Measurements from ENCODE around the gene SFT2D3.

SFT2D3 gene, protein sequence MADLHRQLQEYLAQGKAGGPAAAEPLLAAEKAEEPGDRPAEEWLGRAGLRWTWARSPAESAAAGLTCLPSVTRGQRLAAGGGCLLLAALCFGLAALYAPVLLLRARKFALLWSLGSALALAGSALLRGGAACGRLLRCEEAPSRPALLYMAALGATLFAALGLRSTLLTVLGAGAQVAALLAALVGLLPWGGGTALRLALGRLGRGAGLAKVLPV

GRCh38 chr2:127701193-127701650 lies at the start of gene SFT2D3:
Gene SFT2D3 (plus strand): TSS chr2:127701497. CDS start chr2:127701529, 32 bp downstream.
- peak; percentile 77 for DNase-seq (ENCODE audit: low read depth)

GRCh38 chr2:127651971-127652550 lies 49.2 kb upstream of the SFT2D3 start:
- no peak for DNase-seq (ENCODE audit: low read depth)

GRCh38 chr2:127652786-127653357 lies 48.4 kb upstream of the SFT2D3 start:
- no peak for DNase-seq (ENCODE audit: low read depth)

DNA sequence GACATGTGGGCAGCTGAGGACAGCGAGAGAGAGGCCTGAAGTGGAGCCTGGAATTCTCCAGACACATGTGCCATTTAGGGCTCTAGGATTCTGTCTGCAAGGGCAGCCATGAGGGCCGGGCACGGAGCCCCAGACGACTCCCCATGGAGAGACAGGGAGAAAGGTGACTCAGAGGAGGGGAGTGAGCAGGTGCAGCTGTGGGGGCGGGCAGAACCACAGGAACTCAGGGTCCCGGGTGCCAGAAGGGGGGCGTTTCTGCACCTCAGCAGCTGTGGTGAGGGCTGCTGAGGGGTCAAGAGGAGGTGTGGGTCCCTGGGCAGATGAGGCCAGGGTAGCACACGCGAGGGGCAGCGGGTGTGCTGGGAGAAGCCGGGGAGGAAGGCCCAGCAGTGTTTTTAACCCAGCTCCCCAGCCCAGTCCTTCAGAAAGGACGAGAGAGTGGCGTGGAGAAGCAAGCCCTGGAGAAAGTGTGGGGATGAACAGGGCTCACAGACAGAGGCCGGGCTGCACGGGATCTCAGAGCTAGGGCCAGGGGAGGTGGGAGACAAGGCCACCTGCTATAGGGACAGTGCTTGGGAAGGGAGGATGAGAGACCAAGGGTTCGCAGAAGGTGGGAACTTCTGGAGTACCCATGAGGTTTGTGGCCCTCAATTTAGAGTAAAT lies 47.7 kb upstream of the SFT2D3 start:
- no peak for DNase-seq (ENCODE audit: low read depth)

DNA sequence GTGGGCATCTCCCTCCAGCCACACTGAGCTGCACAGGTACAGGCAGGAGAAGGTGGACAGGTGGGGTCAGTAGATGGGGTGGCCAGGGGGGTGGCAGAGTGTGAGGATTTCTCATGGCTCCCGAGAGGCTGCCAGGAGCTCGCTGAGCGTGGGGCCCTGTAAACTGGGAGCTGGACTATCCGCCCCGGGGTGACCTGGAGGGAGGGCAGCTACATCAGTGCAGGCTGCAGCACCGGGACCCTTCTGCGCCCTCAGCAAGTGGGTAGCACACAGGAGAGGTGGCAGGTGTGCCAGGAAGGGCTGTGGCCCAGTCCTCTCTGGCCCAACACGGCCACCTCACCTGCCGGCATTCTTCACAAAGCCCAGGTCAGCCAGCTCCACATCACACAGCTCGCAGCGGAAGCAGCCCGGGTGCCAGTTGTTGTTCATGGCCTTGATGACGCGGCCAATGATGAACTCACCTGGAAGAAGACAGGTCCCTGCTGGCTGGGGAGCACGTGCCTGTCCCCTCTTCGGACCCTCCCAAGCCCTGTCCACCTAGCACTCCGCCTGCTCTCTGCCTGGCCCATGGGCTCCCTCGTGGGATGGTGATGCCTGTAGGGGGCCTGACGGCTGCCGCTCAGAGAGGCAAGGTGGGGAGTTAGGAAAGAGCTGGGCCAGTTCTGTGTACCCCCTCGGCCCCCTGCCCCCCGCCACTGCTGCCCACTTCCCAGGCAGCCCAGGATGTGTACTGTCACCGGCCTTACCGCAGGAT lies 47.0 kb upstream of the SFT2D3 start:
- DNase-seq (ENCODE audit: low read depth), result no peak

- no peak for DNase-seq (ENCODE audit: low read depth)
Measured at GRCh38 chr2:127654838-127655175, 46.5 kb upstream of the SFT2D3 start.

DNA sequence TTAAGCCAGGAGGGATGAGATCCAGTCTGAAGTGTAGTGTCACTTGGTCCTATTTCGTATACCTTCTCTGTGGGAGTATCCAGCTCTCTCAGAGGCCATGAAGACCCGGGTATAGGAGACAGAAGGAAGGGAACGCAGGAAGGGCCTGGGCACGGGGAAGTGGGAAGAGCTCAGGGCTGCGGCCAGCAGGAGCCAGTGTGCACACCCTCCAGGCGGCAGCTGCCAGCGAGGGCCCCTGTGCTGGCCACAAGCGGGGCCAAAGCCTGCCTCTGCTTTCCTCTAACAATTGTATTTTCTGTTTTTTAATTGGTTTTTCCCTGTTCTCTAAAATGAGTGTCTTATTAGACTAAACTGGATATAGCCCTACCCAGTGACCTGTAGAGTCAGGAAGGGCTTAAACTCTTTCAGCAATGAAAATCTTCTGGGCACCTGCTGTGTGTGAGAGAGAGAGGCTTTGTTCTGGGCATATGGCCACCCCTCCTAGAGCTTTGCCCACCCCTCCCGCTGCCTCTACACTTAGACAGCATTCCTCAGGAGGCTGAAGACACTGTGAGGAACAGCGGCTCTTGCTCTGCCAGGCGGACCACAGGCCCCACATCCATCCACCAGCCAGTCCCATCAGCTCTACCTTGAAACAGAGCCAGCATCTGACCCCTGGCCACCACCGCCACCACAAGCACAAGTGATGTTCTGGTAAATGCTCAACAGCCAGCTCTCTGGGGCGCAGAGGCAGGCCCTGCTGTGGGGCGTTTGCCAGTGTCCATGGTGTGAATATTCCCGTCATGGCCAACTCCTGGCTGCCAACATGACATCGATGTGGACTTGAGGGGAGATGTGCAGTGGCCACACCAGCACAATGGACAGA lies 45.9 kb upstream of the SFT2D3 start:
- DNase-seq (ENCODE audit: low read depth), result no peak

DNA sequence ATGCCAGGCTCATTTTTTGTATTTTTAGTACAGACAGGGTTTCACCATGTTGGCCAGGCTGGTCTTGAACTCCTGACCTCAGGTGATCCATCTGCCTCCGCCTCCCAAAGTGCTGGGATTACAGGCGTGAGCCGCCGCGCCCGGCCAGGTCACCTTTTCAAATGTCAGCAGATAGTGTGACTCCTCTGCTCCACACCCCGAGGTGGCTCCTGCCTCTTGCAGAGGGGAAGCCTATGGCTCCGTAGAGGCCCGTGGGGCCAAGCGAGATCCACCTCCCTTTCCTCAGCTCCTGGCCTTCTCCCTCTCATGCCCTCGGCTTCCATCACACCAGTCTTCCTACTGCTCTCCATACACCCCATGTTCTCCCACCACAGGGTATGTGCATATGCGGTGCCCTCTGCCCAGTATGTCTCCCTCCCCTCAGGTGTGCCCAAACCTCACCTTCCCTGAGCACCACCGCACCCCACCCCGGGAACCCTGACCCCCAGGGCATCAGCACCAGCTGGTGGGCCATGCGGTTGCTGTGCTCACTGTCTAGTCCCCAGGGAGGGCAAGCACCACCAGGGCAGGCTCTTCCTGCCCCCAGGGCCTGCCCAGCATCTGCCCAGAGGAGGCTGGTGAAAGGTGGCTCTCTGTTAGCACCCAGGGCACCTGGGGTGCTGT lies 44.6 kb upstream of the SFT2D3 start:
- DNase-seq (ENCODE audit: low read depth), result no peak

GRCh38 chr2:127657232-127657595 lies 44.1 kb upstream of the SFT2D3 start:
- no peak for DNase-seq (ENCODE audit: low read depth)

DNA sequence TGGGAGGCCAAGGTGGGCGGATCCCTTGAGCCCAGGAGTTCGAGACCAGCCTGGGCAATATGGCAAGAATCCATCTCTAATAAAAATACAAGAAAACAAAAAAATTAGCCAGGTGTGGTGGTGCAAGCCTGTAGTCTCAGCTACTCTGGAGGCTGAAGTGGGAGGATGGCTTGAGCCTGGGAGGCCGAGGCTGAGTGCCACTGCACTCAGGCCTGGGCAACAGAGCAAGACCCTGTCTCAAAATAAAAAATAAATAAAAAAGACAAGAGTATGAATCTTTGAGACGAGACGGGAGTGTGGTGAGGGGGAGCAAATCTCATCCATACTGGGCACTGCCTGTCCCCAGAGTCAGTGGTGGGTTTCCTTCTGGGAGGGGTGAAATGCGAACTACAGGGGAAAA lies 43.2 kb upstream of the SFT2D3 start:
- no peak for DNase-seq (ENCODE audit: low read depth)

- no peak for DNase-seq (ENCODE audit: low read depth)
Measured at GRCh38 chr2:127658641-127659407, 42.5 kb upstream of the SFT2D3 start.

DNA sequence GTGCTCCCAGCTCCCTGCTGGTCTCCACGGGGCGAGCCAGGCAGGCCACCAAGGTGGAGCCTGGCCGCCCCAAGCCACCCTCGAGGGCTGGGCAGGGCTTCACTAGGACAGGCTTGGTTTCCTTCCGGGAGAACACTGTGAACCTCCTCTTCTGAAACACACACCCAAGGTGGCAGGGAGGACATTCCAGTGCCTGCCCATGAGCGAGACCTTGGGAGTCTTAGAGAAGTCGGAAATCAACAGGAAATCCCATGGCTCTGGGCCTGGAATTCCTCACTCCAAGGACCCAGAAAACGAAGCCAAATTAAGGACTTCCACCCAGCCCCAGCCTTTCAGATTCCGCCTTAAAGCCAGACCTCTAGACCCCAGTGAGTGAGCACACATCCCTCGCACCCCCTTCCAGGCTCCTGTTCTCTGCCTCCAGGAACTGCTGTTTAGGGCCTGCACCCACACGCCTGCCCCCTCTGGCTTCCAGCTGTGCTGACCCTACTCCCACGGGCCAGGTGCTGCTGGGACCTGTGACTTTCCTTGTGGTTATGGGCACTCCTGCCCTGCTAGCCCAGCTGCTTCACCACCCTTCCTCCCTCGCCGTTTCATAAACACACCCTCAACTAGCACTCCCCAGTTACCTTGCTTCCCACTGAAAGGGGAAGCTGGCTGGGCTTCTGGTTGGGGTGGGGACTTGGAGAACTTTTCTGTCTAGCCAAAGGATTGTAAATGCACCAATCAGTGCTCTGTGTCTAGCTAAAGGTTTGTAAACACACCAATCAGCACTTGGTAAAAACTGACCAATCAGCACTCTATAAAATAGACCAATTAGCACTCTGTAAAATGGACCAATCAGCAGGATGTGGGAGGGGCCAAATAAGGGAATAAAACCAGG lies 41.6 kb upstream of the SFT2D3 start:
- no peak for DNase-seq (ENCODE audit: low read depth)

DNA sequence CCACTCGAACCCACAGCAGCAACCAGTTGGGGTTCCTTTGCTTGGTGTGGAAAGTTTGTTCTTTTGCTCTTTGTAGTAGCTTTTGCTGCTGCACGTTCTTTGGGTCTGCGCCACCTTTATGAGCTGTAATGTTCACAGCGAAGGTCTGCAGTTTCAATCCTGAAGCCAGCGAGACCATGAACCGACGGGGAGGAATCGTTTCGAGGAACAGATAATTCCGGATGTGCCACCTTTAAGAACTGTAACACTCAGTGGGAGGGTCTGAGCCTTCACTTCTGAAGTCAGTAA lies 41.1 kb upstream of the SFT2D3 start:
- DNase-seq (ENCODE audit: low read depth), result no peak

DNA sequence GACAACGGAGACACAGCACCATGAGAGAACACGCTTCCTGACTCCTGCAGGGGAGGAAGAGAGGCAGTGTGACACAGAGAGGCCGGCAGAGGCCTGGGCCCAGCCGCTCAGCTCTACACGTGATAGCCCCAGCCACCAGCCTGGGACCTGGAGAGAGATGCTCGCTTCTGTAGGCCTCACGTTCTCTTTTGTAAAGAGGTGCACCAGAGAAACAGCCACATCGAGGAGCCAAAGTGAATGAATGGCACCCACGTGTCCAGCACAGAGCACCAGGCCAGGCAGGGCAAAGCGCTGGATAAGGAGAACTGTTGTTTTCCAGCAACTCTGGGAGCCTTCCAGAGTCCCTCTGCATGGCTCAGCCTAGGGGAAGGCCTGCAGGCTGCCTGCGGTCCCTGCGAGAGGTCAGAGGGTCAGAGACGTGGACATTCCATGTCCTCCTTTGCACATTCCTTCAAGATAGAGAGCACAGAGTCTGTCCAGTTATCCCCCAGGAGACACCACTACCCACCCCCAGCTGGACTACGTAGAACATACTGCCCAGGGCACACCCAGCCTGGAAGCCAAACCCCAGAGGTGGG lies 40.1 kb upstream of the SFT2D3 start:
- no peak for DNase-seq (ENCODE audit: low read depth)

DNA sequence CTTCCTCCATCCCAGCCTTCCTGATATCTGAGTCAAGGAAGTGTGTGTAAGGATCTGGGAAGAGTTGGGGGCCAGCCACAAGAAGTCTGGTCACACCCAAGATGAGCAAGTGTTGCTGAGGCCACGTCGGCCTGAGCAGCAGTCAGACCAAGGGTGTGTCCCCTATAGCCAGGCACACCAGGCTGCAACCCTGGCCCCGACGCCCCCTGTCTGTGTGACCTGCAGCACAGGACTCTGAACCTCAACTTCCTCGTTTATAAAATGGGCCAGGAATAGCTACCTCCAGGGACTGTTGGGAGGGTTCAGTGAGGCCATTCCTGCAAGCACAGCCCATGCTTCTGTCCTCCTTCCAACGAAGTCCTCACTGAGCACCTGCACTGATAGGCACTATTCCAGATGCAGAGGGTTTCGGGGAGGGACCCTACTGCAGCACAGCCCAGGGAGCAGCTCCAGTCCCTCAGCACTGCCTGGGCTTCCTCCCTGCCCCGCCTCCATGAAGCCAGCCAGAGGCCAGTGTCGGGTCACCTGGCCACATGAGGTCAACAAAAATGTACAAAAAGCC lies 39.3 kb upstream of the SFT2D3 start:
- no peak for DNase-seq (ENCODE audit: low read depth)

GRCh38 chr2:127662937-127663565 lies 38.2 kb upstream of the SFT2D3 start:
- no peak for DNase-seq (ENCODE audit: low read depth)

DNA sequence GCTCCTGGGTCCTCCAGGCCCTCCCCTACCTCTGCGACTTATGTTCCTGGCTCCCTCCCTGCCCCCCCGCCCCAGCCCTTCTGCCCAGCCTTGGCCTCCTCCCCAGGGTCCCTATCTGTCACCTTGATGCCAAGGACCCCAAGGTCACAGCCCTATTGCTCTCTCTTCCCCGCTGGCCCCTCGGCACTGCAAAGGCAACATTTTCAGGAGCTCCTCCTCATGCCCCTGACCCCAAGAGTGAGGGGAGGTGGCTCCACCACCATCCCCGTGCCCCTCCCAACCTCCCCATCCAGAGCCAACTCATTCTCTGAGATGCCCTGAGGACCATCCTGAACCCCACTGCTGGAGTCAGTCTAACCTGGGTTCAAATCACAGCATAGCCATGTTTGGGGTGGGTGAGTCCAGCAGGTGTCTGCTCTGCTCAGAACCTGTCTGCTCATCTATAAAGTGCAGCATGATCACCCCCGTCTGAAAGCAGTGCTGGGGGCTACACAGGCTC lies 37.7 kb upstream of the SFT2D3 start:
- DNase-seq (ENCODE audit: low read depth), result no peak
